Neural crest cell (in vitro differentiated cells): ENCODE measurements around the gene FOXL2NB. TPM values are rescaled to one million over a fixed set of nuclear protein-coding genes. Genes with fewer than 3 reads are reported as not detected.

Source experiments
- DNase-seq: peaks from one replicate; pipeline ENCODE4 v3.0.0; 2021; ENCODE audit warnings: low read depth, mixed read lengths, low spot score
- H3K27ac Mint-ChIP-seq: one replicate; pipeline ENCODE4 v1.8.0; 2021; ENCODE audit warnings: mild to moderate bottlenecking, mixed read lengths; ENCODE audit not compliant: unreplicated experiment
- H3K27me3 Mint-ChIP-seq: 2 replicates; pipeline ENCODE4 v1.8.0; 2021; ENCODE audit warnings: low read depth, mild to moderate bottlenecking, mixed read lengths
- H3K36me3 Mint-ChIP-seq: 2 replicates; pipeline ENCODE4 v1.8.0; 2021; ENCODE audit warnings: low read depth, mild to moderate bottlenecking, mixed read lengths
- H3K4me1 Mint-ChIP-seq: 2 replicates; pipeline ENCODE4 v1.8.0; 2021; ENCODE audit warnings: mixed read lengths
- H3K4me3 Mint-ChIP-seq: one replicate; pipeline ENCODE4 v1.8.0; 2021; ENCODE audit warnings: mild to moderate bottlenecking, mixed read lengths
- H3K9me3 Mint-ChIP-seq: 2 replicates; pipeline ENCODE4 v1.8.0; 2021; ENCODE audit warnings: mixed read lengths
- CTCF ChIP-seq: fragments of 200-600 bp; sonication (generic); conservative IDR thresholded peaks from 2 replicates; pipeline ENCODE4 v1.5.0; 2021; ENCODE audit warnings: antibody characterized with exemption, mild to moderate bottlenecking
- total RNA-seq: library from RNA; stranded (reverse); gene quantifications from 2 replicates; pipeline ENCODE4 v1.2.1, GENCODE V29; 2021

FOXL2NB gene
- total RNA-seq, 1 donor from 2014 or later = not detected

GRCh38 chr3:138964923-138965322 lies 17.9 kb downstream of the FOXL2NB start:
- no peaks in the 10 kb centered on the region for H3K4me1 Mint-ChIP-seq
- H3K9me3 Mint-ChIP-seq = peaks cover 14% of the 10 kb centered on the region
- no peaks in the 10 kb centered on the region for H3K36me3 Mint-ChIP-seq
- H3K27me3 Mint-ChIP-seq = peaks cover 43% of the 10 kb centered on the region
- no peak overlapping the region for H3K27ac Mint-ChIP-seq
- no peak for TF ChIP-seq CTCF
- H3K4me3 Mint-ChIP-seq = no peak overlapping the region
- no peak for DNase-seq

DNA sequence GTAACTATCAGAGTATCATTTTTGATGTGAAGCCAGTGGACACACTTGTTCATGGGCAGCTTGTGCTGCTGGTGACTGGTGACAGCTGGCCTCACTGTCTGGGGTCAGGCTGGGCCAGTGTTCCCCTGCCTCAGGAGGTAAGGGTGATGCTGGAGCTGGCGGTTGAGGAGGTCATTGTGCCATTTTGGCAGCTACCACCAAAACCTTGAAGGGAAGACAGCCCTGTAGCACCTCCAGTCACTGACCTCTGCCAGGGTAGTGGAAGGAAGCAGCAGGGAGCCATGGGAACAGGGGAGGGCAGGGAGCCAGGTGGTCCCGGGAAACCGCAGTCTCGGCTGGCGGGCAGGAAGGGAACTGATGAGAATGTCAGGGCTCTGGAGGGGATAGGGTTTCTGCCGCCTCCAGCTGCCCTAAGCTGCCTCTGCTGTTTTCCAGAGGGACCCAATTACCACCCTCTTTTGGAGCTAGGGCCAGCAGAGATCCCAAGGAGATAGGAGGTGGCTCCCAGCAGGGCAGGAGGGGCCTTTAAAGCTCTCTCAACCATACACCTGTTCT lies 24.8 kb downstream of the FOXL2NB start:
- H3K36me3 Mint-ChIP-seq = no peaks in the 10 kb centered on the region
- no peak for TF ChIP-seq CTCF
- no peak overlapping the region for H3K27ac Mint-ChIP-seq
- H3K4me3 Mint-ChIP-seq = no peak overlapping the region
- no peaks in the 10 kb centered on the region for H3K9me3 Mint-ChIP-seq
- DNase-seq = no peak
- H3K27me3 Mint-ChIP-seq = peaks cover 29% of the 10 kb centered on the region
- no peaks in the 10 kb centered on the region for H3K4me1 Mint-ChIP-seq

DNA sequence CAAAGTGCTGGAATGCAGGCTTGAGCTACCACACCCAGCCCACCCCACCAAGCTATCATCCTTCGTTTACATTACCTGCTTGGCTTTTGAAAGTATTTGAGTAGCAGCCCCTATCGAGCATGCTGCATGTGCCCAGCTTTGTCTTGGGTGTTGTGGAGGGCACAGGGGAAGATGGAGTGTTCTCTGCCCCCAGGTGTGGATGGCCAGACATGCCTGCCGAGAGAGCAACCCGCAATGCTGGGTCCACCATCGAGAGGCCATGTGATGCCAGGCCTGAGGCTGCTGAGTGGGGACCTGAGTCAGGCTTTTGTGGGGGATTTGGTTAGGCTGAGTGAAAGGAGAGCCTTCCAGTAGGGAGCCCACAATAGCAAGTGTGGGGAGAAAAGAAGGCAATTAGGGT lies 25.9 kb downstream of the FOXL2NB start:
- DNase-seq = no peak
- H3K9me3 Mint-ChIP-seq = no peaks in the 10 kb centered on the region
- H3K4me3 Mint-ChIP-seq = no peak overlapping the region
- H3K27me3 Mint-ChIP-seq = peaks cover 26% of the 10 kb centered on the region
- TF ChIP-seq CTCF = no peak
- H3K4me1 Mint-ChIP-seq = no peaks in the 10 kb centered on the region
- no peaks in the 10 kb centered on the region for H3K36me3 Mint-ChIP-seq
- no peak overlapping the region for H3K27ac Mint-ChIP-seq

DNA sequence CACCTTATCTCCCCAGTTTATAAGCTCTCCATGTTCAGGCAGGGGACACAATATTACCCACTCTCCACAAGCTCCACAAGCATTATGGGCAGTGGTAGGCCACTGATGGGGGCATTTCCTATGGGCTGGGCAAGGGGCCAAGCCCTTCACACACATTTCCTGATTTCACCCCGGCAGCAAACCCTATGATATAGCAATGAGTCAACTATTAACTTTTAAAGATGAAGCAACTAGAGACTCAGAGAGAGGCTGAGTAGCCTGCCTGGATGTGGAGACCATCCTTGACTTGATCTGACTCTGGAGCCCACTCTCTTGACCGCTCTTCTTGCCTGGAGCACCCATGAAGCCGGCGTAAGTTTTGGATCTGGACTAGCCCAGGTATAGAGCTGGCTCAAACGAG lies 27.4 kb downstream of the FOXL2NB start:
- Mint-ChIP-seq H3K27ac (no peak overlapping the region), H3K4me1 (no peaks in the 10 kb centered on the region), H3K36me3 (no peaks in the 10 kb centered on the region), H3K9me3 (no peaks in the 10 kb centered on the region), H3K4me3 (no peak overlapping the region), H3K27me3 (peaks cover 17% of the 10 kb centered on the region)
- DNase-seq = no peak
- TF ChIP-seq CTCF = no peak

DNA sequence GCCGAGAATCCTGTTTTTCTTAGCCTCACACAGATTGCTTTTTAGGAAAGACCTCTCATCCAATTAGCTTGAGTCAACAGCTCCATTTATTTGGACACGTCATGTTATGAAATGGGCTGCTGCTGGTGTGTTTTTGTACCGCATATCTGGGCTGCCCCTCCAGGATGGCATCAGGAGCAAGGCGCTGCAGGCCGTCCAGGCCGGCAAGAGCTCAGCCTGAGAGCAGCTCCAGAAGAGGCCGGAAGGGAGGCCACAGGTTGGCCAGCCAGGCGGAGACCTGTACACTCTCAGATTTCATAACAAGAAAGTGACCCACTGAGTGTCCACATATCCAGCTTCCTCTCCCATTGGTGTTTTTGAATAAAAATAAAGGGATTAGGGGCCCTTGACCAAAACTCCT lies 28.3 kb downstream of the FOXL2NB start:
- Mint-ChIP-seq H3K27me3 (peaks cover 13% of the 10 kb centered on the region), H3K4me1 (no peaks in the 10 kb centered on the region), H3K36me3 (no peaks in the 10 kb centered on the region), H3K4me3 (no peak overlapping the region), H3K9me3 (no peaks in the 10 kb centered on the region), H3K27ac (no peak overlapping the region)
- no peak for DNase-seq
- TF ChIP-seq CTCF = no peak

- Mint-ChIP-seq H3K4me3 (no peak overlapping the region), H3K27me3 (peaks cover 6% of the 10 kb centered on the region)
- no peak for DNase-seq
Observed at GRCh38 chr3:138976047-138976446, 29.0 kb downstream of the FOXL2NB start.

More at GRCh38 chr3:138976047-138976446, 29.0 kb downstream of the FOXL2NB start:
- no peak for TF ChIP-seq CTCF
- Mint-ChIP-seq H3K36me3 (no peaks in the 10 kb centered on the region), H3K9me3 (no peaks in the 10 kb centered on the region), H3K27ac (no peak overlapping the region), H3K4me1 (no peaks in the 10 kb centered on the region)
